Neural cell (in vitro differentiated cells): ENCODE measurements around the gene KLKB1.

Source experiments
- EZH2 ChIP-seq: fragments of 200-600, 300-800 bp; shearing (Covaris generic), sonication (generic); IDR thresholded peaks from 2 replicates; pipeline ENCODE4 v1.6.1; 2014; ENCODE audit warnings: antibody characterized with exemption, low read length, borderline replicate concordance, mild to moderate bottlenecking; ENCODE audit not compliant: insufficient read depth, poor library complexity, severe bottlenecking
- POLR2AphosphoS5 ChIP-seq: IDR thresholded peaks from 2 replicates; pipeline ENCODE4 v1.6.1; 2012
- SMC3 ChIP-seq: fragments of 450-650 bp; conservative IDR thresholded peaks from 2 replicates; pipeline ENCODE4 v1.6.1; 2014; ENCODE audit warnings: antibody characterized with exemption, mild to moderate bottlenecking, moderate library complexity; ENCODE audit not compliant: poor library complexity
- TAF1 ChIP-seq: IDR thresholded peaks from 2 replicates; pipeline ENCODE4 v1.6.1; 2012; ENCODE audit warnings: low read depth
- TF ChIP-seq, protein P1 (sequence below): fragments of 450-650 bp; IDR thresholded peaks from 2 replicates; pipeline ENCODE4 v1.5.1; 2014; ENCODE audit warnings: antibody characterized with exemption, mild to moderate bottlenecking, moderate library complexity; ENCODE audit not compliant: poor library complexity, severe bottlenecking

DNA sequence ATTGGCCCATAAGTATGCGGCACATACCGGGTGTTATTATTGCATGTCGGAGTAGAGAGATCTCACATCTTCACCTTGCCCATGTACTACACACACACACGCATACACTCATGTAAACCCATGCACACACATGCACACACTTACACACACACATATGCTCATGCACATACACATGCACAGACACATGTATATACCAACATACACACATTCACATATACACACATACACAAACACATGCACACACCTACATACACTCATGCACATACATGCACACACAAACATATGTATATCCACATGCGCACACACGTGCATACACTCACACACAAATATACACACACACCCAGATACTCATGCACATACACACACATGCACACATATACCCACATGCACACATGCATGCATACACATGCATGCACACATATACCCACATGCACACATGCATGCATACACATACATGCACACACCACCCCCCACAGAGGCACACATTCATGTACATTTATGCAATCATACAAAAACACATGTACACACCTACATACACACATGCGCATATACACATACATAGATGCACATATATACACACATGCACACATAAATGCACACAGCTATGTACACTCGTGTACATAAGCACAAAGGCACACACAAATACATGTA, 24.7 kb upstream of the KLKB1 start:
- TF ChIP-seq, protein P1, sequence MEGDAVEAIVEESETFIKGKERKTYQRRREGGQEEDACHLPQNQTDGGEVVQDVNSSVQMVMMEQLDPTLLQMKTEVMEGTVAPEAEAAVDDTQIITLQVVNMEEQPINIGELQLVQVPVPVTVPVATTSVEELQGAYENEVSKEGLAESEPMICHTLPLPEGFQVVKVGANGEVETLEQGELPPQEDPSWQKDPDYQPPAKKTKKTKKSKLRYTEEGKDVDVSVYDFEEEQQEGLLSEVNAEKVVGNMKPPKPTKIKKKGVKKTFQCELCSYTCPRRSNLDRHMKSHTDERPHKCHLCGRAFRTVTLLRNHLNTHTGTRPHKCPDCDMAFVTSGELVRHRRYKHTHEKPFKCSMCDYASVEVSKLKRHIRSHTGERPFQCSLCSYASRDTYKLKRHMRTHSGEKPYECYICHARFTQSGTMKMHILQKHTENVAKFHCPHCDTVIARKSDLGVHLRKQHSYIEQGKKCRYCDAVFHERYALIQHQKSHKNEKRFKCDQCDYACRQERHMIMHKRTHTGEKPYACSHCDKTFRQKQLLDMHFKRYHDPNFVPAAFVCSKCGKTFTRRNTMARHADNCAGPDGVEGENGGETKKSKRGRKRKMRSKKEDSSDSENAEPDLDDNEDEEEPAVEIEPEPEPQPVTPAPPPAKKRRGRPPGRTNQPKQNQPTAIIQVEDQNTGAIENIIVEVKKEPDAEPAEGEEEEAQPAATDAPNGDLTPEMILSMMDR = no peak
- no peak for TF ChIP-seq POLR2AphosphoS5
- no peak for TF ChIP-seq EZH2
- TF ChIP-seq TAF1 = no peak
- TF ChIP-seq SMC3 = no peak
